ENCODE data around the gene PHF11. TPM values are rescaled to one million over a fixed set of nuclear protein-coding genes. Genes with fewer than 3 reads are reported as not detected.

The PHF11 gene
- total and polyA plus RNA-seq, 2 of the 13 experiments (the other 11 are each of a cell fraction or from before 2014, with no cell fraction given), result 15.8 to 22.0 TPM

GRCh38 chr13:49495783-49496762, at the start of gene PHF11 (continued):
- TF ChIP-seq ZNF275 (CRISPR knock-in tag; IDR thresholded peaks at IDR 0.05; ENCODE audit: borderline replicate concordance), result no peak
- TF ChIP-seq ZNF407 (CRISPR knock-in tag; IDR thresholded peaks at IDR 0.05; ENCODE audit: not compliant biosample characterization), result no peak
- no peak for TF ChIP-seq TBP (CRISPR knock-in tag; IDR thresholded peaks at IDR 0.05)
- no peak for TF ChIP-seq ZBTB20 (CRISPR knock-in tag; IDR thresholded peaks at IDR 0.05; ENCODE audit: borderline replicate concordance, low read depth)
- no peak for TF ChIP-seq NCOA2 (CRISPR knock-in tag; IDR thresholded peaks at IDR 0.05)
- TF ChIP-seq PATZ1 (CRISPR knock-in tag; IDR thresholded peaks at IDR 0.05), result peak; percentile 86
- TF ChIP-seq PCBP2 (optimal IDR thresholded peaks at IDR 0.05; ENCODE audit: low read depth, low read length, poor library complexity, severe bottlenecking), result no peak
- TF ChIP-seq ZNF235 (CRISPR knock-in tag; IDR thresholded peaks at IDR 0.05; ENCODE audit: borderline replicate concordance), result no peak
- TF ChIP-seq SRSF1 (optimal IDR thresholded peaks at IDR 0.05; ENCODE audit: low read depth, low read length), result no peak
- no peak for TF ChIP-seq ZBTB39 (CRISPR knock-in tag; IDR thresholded peaks at IDR 0.05)
- TF ChIP-seq ZFAT (CRISPR knock-in tag; conservative IDR thresholded peaks at IDR 0.05), result no peak
- TF ChIP-seq NFKBIZ (CRISPR knock-in tag; IDR thresholded peaks at IDR 0.05), result no peak
- no peak for TF ChIP-seq HHEX (CRISPR knock-in tag; IDR thresholded peaks at IDR 0.05)
- no peak for TF ChIP-seq ZNF672 (CRISPR knock-in tag; IDR thresholded peaks at IDR 0.05)

Data from HepG2 (cell line).